Common myeloid progenitor, CD34-positive (primary cell): ENCODE data around the gene MS4A4A.

Experiments used
- CTCF ChIA-PET: fragments of 350-600 bp; sonication (Branson Sonifier 250); formaldehyde crosslinking; loops from one replicate; lab custom pipeline; 2021; ENCODE audit warnings: antibody characterized with exemption; lab: Charles Lee
- POLR2A ChIA-PET: fragments of 350-600 bp; sonication (Branson Sonifier 250); formaldehyde crosslinking; loops from one replicate; lab custom pipeline; 2021; ENCODE audit warnings: antibody characterized with exemption; lab: Charles Lee
- DNase-seq, 3 donors: peaks; one replicate each; pipeline versions ENCODE4 v3.0.0 to v3.0.0-alpha.2; 2013
- H3K27ac ChIP-seq, 2 experiments: 1 replicate in 1 of 2; 2 replicates in 1 of 2; pipeline ENCODE4 v1.7.0; 2013; ENCODE audit warnings: inconsistent platforms in 2 of 2, low read length in 2 of 2, mild to moderate bottlenecking in 2 of 2, low read depth in 1 of 2, moderate library complexity in 1 of 2; ENCODE audit not compliant: severe bottlenecking in 2 of 2, insufficient read depth in 1 of 2, poor library complexity in 1 of 2
- H3K27me3 ChIP-seq, 5 experiments: replicated peaks in 2 of 5; 1 replicate in 3 of 5; 2 replicates in 2 of 5; pipeline versions ENCODE4 v1.6.1 to v1.7.0; 2013; ENCODE audit warnings: low read length in 4 of 5, mild to moderate bottlenecking in 2 of 5, moderate library complexity in 2 of 5, inconsistent platforms in 1 of 5; ENCODE audit not compliant: insufficient read depth in 5 of 5, control insufficient read depth in 4 of 5
- H3K36me3 ChIP-seq, 4 experiments: 1 replicate in 2 of 4; 2 replicates in 2 of 4; pipeline versions ENCODE4 v1.6.1 to v1.7.0; 2013; ENCODE audit warnings: low read length in 3 of 4, control low read depth in 1 of 4, mild to moderate bottlenecking in 1 of 4; ENCODE audit not compliant: control insufficient read depth in 4 of 4, insufficient read depth in 4 of 4
- H3K4me1 ChIP-seq, 4 experiments: 1 replicate in 3 of 4; 2 replicates in 1 of 4; pipeline versions ENCODE4 v1.6.1 to v1.7.1; 2013; ENCODE audit warnings: low read length in 3 of 4, mild to moderate bottlenecking in 3 of 4, control low read depth in 1 of 4, inconsistent platforms in 1 of 4, moderate library complexity in 1 of 4; ENCODE audit not compliant: control insufficient read depth in 4 of 4, insufficient read depth in 4 of 4; ENCODE audit errors: control extremely low read depth in 1 of 4
- H3K4me3 ChIP-seq, 7 experiments: 1 replicate in 4 of 7; 2 replicates in 3 of 7; pipeline versions ENCODE4 v1.5.1 to v1.7.0; 2013; ENCODE audit warnings: mild to moderate bottlenecking in 7 of 7, low read length in 6 of 7, moderate library complexity in 6 of 7, inconsistent platforms in 2 of 7, low read depth in 2 of 7, control low read depth in 1 of 7; ENCODE audit not compliant: insufficient read depth in 4 of 7, control insufficient read depth in 1 of 7; ENCODE audit errors: extremely low read depth in 1 of 7
- H3K9me3 ChIP-seq, 5 experiments: 1 replicate in 4 of 5; 2 replicates in 1 of 5; pipeline versions ENCODE4 v1.6.1 to v1.7.1; 2013; ENCODE audit warnings: low read length in 4 of 5, mild to moderate bottlenecking in 2 of 5, inconsistent platforms in 1 of 5, low read depth in 1 of 5, moderate library complexity in 1 of 5; ENCODE audit not compliant: control insufficient read depth in 4 of 5, insufficient read depth in 2 of 5; ENCODE audit errors: control extremely low read depth in 1 of 5
- WGBS: methylation state at CpG from one replicate; pipeline ENCODE4 v1.1.5; 2013; ENCODE audit not compliant: insufficient coverage; 5-methylcytosine and 5-hydroxymethylcytosine counted together

Gene MS4A4A

DNA sequence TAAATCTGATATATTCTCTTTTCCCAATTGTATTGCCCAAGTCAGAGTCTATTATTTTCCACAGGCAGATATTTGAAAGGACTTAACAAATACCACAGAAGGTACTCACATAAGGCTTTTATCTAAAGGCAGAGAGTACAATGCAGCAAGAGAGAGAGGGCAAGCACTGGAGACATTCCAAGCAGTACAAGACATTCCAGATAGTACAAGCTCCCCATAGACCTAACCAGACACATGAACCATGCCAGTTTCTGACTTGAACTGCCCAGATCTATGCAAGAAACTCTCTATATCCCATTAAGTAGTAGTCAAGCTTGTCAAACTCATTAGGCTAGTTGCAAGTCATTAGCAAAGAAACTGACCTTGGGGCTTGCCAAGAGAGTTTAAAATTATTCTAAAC is 35.4 kb downstream of the MS4A4A start:
- DNase-seq, result no peak
- H3K27me3 ChIP-seq, result no peaks in the 10 kb centered on the region
- peaks cover 0 to 9% (median 3%) of the 10 kb centered on the region in 4 experiments for H3K4me1 ChIP-seq
- H3K36me3 ChIP-seq, result no peaks in the 10 kb centered on the region
- ChIA-PET CTCF (interaction anchor here (0.9 to 1.8 kb wide), 4 partner anchors 18 to 48 kb away, joined by 3 to 7 read pairs (median 4); no protein-coding TSS in a partner anchor), POLR2A (no interaction called here)
- H3K27ac ChIP-seq, result no peak overlapping the region
- no peak overlapping the region for H3K4me3 ChIP-seq
- peaks cover 0 to 13% (median 0%) of the 10 kb centered on the region in 5 experiments for H3K9me3 ChIP-seq

DNA sequence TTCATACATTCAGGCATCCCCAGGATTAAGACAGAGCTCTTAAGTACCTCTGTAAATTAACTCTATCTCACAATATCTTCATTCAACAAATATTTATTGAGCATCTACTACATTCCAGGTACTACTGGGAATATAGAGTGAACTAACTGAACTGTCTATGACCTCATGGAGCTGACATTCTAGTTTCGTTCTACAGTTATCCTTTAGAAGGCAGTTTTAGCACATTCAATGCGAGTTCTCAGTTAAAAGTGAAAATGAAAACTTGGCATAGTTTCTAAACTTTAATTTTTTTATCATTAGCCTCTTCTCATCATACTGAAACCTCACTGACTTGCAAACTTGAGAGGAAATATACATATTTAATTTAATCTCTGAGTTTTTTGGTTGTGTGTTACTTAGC is 35.9 kb downstream of the MS4A4A start:
- ChIA-PET POLR2A (no interaction called here), CTCF (interaction anchor here (0.6 to 1.8 kb wide), 5 partner anchors 17 to 1748 kb away, joined by 3 to 7 read pairs (median 4); no protein-coding TSS in a partner anchor)
- no peak for DNase-seq
- no peaks in the 10 kb centered on the region for H3K36me3 ChIP-seq
- peaks cover 0 to 14% (median 0%) of the 10 kb centered on the region in 5 experiments for H3K9me3 ChIP-seq
- peaks cover 0 to 9% (median 3%) of the 10 kb centered on the region in 4 experiments for H3K4me1 ChIP-seq
- H3K27me3 ChIP-seq, result no peaks in the 10 kb centered on the region
- WGBS, result no CpG with 5 or more reads among the region's 2 CpGs
- H3K4me3 ChIP-seq, result no peak overlapping the region
- no peak overlapping the region for H3K27ac ChIP-seq

DNA sequence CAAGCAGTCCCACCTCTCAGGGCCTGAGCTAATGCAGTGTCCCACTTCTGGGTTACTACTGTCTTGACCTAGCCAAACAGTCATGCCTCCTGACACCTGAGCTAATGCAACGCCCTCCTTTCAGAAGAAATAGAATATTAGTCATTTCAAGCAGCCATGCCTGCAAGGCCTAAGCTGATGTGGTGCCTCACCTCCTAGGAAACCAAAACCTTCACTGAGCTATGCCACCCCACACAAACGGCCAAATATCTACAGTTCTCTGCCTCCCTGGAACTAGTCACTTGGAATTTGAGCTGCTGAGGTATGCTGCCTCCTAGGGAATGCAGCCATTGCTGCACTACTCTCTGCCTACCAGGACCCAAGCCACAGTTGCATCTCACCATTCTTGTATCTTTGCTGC is 38.3 kb downstream of the MS4A4A start:
- Histone ChIP-seq H3K27me3 (no peaks in the 10 kb centered on the region), H3K36me3 (no peaks in the 10 kb centered on the region), H3K9me3 (peaks cover 0 to 17% (median 0%) of the 10 kb centered on the region in 5 experiments), H3K4me3 (no peak overlapping the region), H3K4me1 (peaks cover 0 to 9% (median 3%) of the 10 kb centered on the region in 4 experiments), H3K27ac (no peak overlapping the region)
- ChIA-PET CTCF (no interaction called here), POLR2A (interaction anchor here (0.7 kb wide), 1 partner anchor 9 kb away, joined by 3 read pairs; no protein-coding TSS in a partner anchor)
- 94% methylated on average over 2 of the region's 2 CpGs for WGBS
- no peak for DNase-seq

- Histone ChIP-seq H3K36me3 (no peaks in the 10 kb centered on the region), H3K27me3 (no peaks in the 10 kb centered on the region), H3K4me1 (no peaks in the 10 kb centered on the region), H3K27ac (no peak overlapping the region), H3K4me3 (no peak overlapping the region), H3K9me3 (peaks cover 0 to 20% (median 1%) of the 10 kb centered on the region in 5 experiments)
- CTCF ChIA-PET, result interaction anchor here (2.5 kb wide), 1 partner anchor 22 kb away, joined by 6 read pairs; no protein-coding TSS in a partner anchor
- POLR2A ChIA-PET, result no interaction called here
- DNase-seq, result no peak
These were observed 40.6 kb downstream of the MS4A4A start for GRCh38 chr11:60321051-60321450.

DNA sequence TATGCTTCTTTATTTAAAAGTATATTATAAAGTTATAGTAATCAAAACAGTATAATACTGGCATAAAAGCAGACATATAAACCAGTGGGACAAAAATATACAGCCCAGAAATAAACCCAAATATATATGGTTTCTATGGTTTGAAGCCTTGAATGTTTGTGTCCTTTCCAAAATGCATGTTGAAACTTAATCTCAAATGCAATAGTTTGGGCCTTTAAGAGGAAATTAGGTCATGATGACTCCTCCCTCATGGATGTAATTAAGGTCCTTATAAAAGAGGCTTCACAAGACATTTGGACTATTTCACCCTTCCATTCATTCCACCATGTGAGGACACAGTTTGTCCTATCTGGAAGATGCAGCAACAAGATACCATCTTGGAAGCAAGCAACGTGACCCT is 46.5 kb downstream of the MS4A4A start, which contains the start of gene MS4A6E:
TSS of gene MS4A6E (plus strand) at position 301 of the 400 bp plus-strand sequence. CDS start 7,641 bp downstream, outside the sequence.
- H3K36me3 ChIP-seq, result no peaks in the 10 kb centered on the region
- H3K27ac ChIP-seq, result no peak within 1 kb of the TSS
- peaks cover 0 to 12% (median 2%) of the 10 kb centered on the region in 5 experiments for H3K9me3 ChIP-seq
- DNase-seq, result no peak
- no peaks in the 10 kb centered on the region for H3K4me1 ChIP-seq
- 60% methylated on average over 1 of the region's 1 CpG for WGBS
- ChIA-PET CTCF (interaction anchor here (1.6 kb wide), 1 partner anchor 62 kb away, joined by 4 read pairs; no protein-coding TSS in a partner anchor), POLR2A (no interaction called here)
- no peaks in the 10 kb centered on the region for H3K27me3 ChIP-seq
- H3K4me3 ChIP-seq, result no peak within 1 kb of the TSS

GRCh38 chr11:60328460-60328859 is 48.0 kb downstream of the MS4A4A start:
- no peak overlapping the region for H3K4me3 ChIP-seq
- H3K4me1 ChIP-seq, result peaks cover 0 to 9% (median 2%) of the 10 kb centered on the region in 4 experiments
- H3K36me3 ChIP-seq, result no peaks in the 10 kb centered on the region
- no peak for DNase-seq
- ChIA-PET CTCF (interaction anchor here (1.2 kb wide), 1 partner anchor 15 kb away, joined by 3 read pairs; no protein-coding TSS in a partner anchor), POLR2A (interaction anchor here (0.6 kb wide), 1 partner anchor 9 kb away, joined by 3 read pairs; no protein-coding TSS in a partner anchor)
- H3K27ac ChIP-seq, result no peak overlapping the region
- no peaks in the 10 kb centered on the region for H3K27me3 ChIP-seq
- peaks cover 0 to 12% (median 2%) of the 10 kb centered on the region in 5 experiments for H3K9me3 ChIP-seq

DNA sequence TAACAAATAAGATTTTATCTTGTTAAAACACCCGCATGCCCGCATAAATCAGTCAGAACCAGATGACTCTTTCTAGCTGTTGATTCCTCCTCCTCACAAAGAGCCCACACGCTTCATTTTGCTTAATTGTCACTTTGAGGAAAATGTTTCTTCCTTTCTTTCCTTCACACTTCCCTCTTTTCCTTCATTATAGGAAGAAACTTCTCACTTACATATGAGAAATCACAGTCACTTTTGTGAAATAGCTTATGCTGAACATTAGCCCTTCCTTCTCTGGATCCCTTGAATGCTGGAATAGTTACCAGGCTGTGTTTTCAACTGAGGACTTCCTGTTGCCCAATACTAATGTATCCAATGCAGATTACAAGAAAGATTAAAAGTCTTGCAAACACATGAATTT is 52.4 kb downstream of the MS4A4A start:
- DNase-seq, result peak in 1 of 3 donors; percentile 26
- Histone ChIP-seq H3K9me3 (no peaks in the 10 kb centered on the region), H3K36me3 (no peaks in the 10 kb centered on the region), H3K27me3 (no peaks in the 10 kb centered on the region), H3K4me1 (peaks cover 4 to 17% (median 7%) of the 10 kb centered on the region in 4 experiments), H3K27ac (no peak overlapping the region), H3K4me3 (no peak overlapping the region)
- ChIA-PET CTCF (interaction anchor here (0.8 to 5.1 kb wide), 11 partner anchors 11 to 281 kb away, joined by 3 to 28 read pairs (median 6); no protein-coding TSS in a partner anchor), POLR2A (no interaction called here)
- WGBS, result 11% methylated on average over 1 of the region's 3 CpGs
